HCT116 (cell line): ENCODE results near the gene TFEB. TPM values are rescaled to one million over a fixed set of nuclear protein-coding genes. Genes with fewer than 3 reads are reported as not detected.

ENCODE experiments used
- ATAC-seq: fragments of 200-7000 bp; cut with Tn5 transposase; 2 replicates; pipeline ENCODE4 v1.9.1; 2020; ENCODE audit warnings: mild to moderate bottlenecking, moderate library complexity
- BruUV-seq: library from RNA; stranded (reverse); fragments of 400-500 nt; replicated peaks from 2 replicates; lab custom pipeline; 2021; lab: Mats Ljungman, UMichigan
- CTCF ChIA-PET: fragments of 300-600 bp; sonication (Branson Sonifier 250); formaldehyde crosslinking; loops from one replicate; lab custom pipeline; 2021; ENCODE audit warnings: antibody characterized with exemption; lab: Charles Lee
- POLR2A ChIA-PET: fragments of 300-600, 350-600 bp; sonication (Branson Sonifier 250); formaldehyde crosslinking; loops from one replicate; lab custom pipeline; 2021; ENCODE audit warnings: antibody characterized with exemption; lab: Charles Lee
- RAD21 ChIA-PET, 2 experiments: fragments of 300-600 bp; sonication (Branson Sonifier 250); formaldehyde crosslinking; loops; one replicate each; lab custom pipeline; 2023; ENCODE audit warnings: low total read pairs in 2 of 2; ENCODE audit not compliant: uncharacterized antibody in 2 of 2, unreplicated experiment in 2 of 2, low non-redundant PET in 1 of 2; lab: Charles Lee
- DNase-seq: peaks from one replicate; pipeline ENCODE4 v3.0.0-alpha.2; 2010; ENCODE audit warnings: low read depth, low spot score
- H2AFZ ChIP-seq: fragments of 200-600 bp; shearing (Covaris generic), sonication (generic); 2 replicates; pipeline ENCODE4 v1.6.1; 2017; ENCODE audit warnings: low read depth, mixed run types, mixed read lengths, antibody characterized with exemption, low read length; ENCODE audit not compliant: poor library complexity, severe bottlenecking
- H3K27ac ChIP-seq: 2 replicates; pipeline ENCODE4 v1.5.1; 2012; ENCODE audit warnings: low read depth, low read length
- H3K27me3 ChIP-seq: fragments of 200-600 bp; sonication (generic); 2 replicates; pipeline ENCODE4 v1.6.1; 2016; ENCODE audit warnings: mixed run types, low read length, mixed read lengths; ENCODE audit not compliant: insufficient read depth
- H3K36me3 ChIP-seq, 2 experiments: fragments of 200-500 bp in 1 of 2; fragments of 200-600 bp in 1 of 2; sonication (Bioruptor generic) in 1 of 2; sonication (generic) in 1 of 2; 2 replicates each; pipeline versions ENCODE4 v1.5.1 to v1.6.1; 2014 to 2016; ENCODE audit warnings: low read length in 2 of 2, inconsistent platforms in 1 of 2, mixed read lengths in 1 of 2, mixed run types in 1 of 2; ENCODE audit not compliant: insufficient read depth in 2 of 2, control insufficient read depth in 1 of 2
- H3K4me1 ChIP-seq, 2 experiments: fragments of 200-600 bp in 1 of 2; sonication (generic) in 1 of 2; 2 replicates each; pipeline versions ENCODE4 v1.5.1 to v1.6.1; 2012 to 2017; ENCODE audit warnings: low read length in 2 of 2, inconsistent platforms in 1 of 2, mild to moderate bottlenecking in 1 of 2, mixed read lengths in 1 of 2, mixed run types in 1 of 2, moderate library complexity in 1 of 2; ENCODE audit not compliant: insufficient read depth in 2 of 2, control insufficient read depth in 1 of 2
- H3K4me2 ChIP-seq: fragments of 200-600 bp; sonication (generic); 2 replicates; pipeline ENCODE4 v1.6.1; 2017; ENCODE audit warnings: mixed run types, low read length, mixed read lengths
- H3K4me3 ChIP-seq, 2 experiments: fragments of 200-600 bp in 1 of 2; sonication (generic) in 1 of 2; replicated peaks in 1 of 2; 2 replicates each; pipeline ENCODE4 v1.5.1; 2011 to 2016; ENCODE audit warnings: low read length in 2 of 2, control low read depth in 1 of 2, low read depth in 1 of 2, mild to moderate bottlenecking in 1 of 2, mixed read lengths in 1 of 2, mixed run types in 1 of 2
- H3K79me2 ChIP-seq: fragments of 200-600 bp; sonication (generic); 2 replicates; pipeline ENCODE4 v1.6.1; 2017; ENCODE audit warnings: mild to moderate bottlenecking, mixed run types, low read length, moderate library complexity, mixed read lengths; ENCODE audit not compliant: insufficient read depth
- H3K9ac ChIP-seq: fragments of 200-600 bp; sonication (generic); 2 replicates; pipeline ENCODE4 v1.6.1; 2016; ENCODE audit warnings: low read length, mixed read lengths
- H3K9me2 ChIP-seq: fragments of 200-600 bp; sonication (generic), shearing (Covaris generic); 2 replicates; pipeline ENCODE4 v1.6.1; 2017; ENCODE audit warnings: mixed run types, mild to moderate bottlenecking, moderate library complexity; ENCODE audit not compliant: insufficient read depth
- H3K9me3 ChIP-seq, 2 experiments: fragments of 200-500 bp in 1 of 2; fragments of 200-600 bp in 1 of 2; sonication (Bioruptor generic) in 1 of 2; sonication (generic) in 1 of 2; 2 replicates each; pipeline ENCODE4 v1.6.1; 2014 to 2017; ENCODE audit warnings: low read length in 2 of 2, mixed read lengths in 2 of 2, inconsistent platforms in 1 of 2, low read depth in 1 of 2, mild to moderate bottlenecking in 1 of 2, mixed run types in 1 of 2, moderate library complexity in 1 of 2; ENCODE audit not compliant: control insufficient read depth in 1 of 2, insufficient read depth in 1 of 2
- H4K20me1 ChIP-seq: fragments of 200-600 bp; sonication (generic), shearing (Covaris generic); 2 replicates; pipeline ENCODE4 v1.6.1; 2017; ENCODE audit warnings: mixed run types, mild to moderate bottlenecking, moderate library complexity; ENCODE audit not compliant: insufficient read depth
- CEBPB ChIP-seq: IDR thresholded peaks from 2 replicates; pipeline ENCODE4 v1.6.1; 2012; ENCODE audit warnings: low read depth
- EGR1 ChIP-seq: IDR thresholded peaks from 2 replicates; pipeline ENCODE4 v1.6.1; 2012; ENCODE audit warnings: low read depth
- ELF1 ChIP-seq: IDR thresholded peaks from 2 replicates; pipeline ENCODE4 v1.6.1; 2012; ENCODE audit warnings: low read depth, borderline replicate concordance
- EZH2 ChIP-seq: fragments of 200-600 bp; sonication (generic); IDR thresholded peaks from 2 replicates; pipeline ENCODE4 v1.6.1; 2017; ENCODE audit warnings: antibody characterized with exemption, mixed run types
- JUND ChIP-seq: IDR thresholded peaks from 2 replicates; pipeline ENCODE4 v1.6.1; 2012
- POLR2AphosphoS5 ChIP-seq: IDR thresholded peaks from 2 replicates; pipeline ENCODE4 v1.6.1; 2011; ENCODE audit warnings: mild to moderate bottlenecking, low read depth, low read length, moderate library complexity
- RAD21 ChIP-seq: IDR thresholded peaks from 2 replicates; pipeline ENCODE4 v1.6.1; 2012; ENCODE audit warnings: low read depth, mild to moderate bottlenecking
- SIN3A ChIP-seq: IDR thresholded peaks from 2 replicates; pipeline ENCODE4 v1.6.1; 2012; ENCODE audit warnings: low read depth
- SRF ChIP-seq: IDR thresholded peaks from 2 replicates; pipeline ENCODE4 v1.6.1; 2012; ENCODE audit warnings: low read depth
- intact Hi-C: fragments of 100-400 bp; cut with micrococcal nuclease; formaldehyde crosslinking; loops from 2 replicates; pipeline ENCODE4 v1.10.0; 2022
- total RNA-seq: library from RNA; stranded (reverse); gene quantifications from one replicate; pipeline ENCODE4 v1.2.1, GENCODE V29; 2021; ENCODE audit not compliant: unreplicated experiment

The TFEB gene
- total RNA-seq, 1 experiment from 2014 or later: 4.8 TPM

DNA sequence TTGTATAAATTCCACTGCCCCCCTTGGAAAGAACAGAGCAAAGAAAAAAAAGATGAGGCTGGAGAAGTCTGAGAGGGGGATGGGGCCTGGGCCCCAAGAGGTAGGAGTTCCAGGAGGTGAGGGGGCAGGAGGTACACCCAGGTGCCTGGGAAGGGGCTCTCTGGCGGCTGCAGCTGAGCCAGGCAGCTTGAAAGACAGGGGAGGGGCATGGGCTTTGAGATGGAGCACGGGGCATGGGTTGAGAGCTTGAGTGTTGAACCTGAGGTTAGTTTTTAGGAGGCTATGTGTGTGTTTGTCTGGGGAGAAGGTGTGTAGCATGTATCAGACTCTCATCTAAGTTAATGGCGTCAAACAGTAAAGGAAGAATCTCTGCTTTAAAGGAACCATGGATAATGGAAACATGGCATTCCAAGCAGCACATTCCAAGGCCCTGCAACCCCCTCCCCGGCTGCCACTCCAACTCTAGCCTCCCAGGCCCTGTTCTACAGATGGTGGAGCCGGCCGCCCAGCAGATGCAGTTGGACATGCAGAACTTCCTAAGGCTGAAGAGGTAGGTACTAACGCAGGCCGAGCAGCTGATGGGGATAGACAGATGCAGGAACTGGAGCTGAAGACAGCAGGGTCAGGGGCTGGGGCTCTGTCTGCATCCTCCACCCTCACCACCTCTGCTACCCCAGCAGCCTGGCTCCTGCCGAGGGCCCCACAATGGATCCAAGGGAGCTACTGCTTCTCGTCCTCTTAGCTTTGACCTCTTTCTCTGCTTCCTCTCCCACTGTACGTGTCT lies 55.0 kb downstream of the TFEB start (continued):
- TF ChIP-seq CEBPB: no peak
- TF ChIP-seq, all 23 proteins: peak for 0

DNA sequence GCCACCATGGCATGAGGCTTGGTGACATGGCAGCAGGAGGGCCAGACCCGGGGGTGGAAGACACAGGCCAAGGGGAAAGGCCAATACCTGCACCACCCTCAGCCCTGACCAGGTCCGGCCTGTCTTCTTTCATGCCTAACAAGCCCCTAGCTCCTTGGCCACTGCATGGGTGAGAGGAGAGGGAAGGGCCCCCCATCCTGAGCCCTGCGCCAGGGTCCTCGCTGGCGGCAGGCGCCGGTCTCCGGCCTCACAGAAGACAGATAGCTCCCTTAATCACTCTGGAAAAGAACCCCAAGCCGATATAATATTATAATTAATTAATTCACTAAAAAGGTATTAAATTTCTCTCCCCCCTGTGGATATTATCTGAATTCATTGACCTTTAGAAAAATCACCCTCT lies 55.7 kb downstream of the TFEB start:
- H4K20me1 ChIP-seq: no peaks in the 10 kb centered on the region
- ChIA-PET POLR2A (interaction anchor here (1.2 kb wide), 1 partner anchor 77 kb away, joined by 3 read pairs; no protein-coding TSS in a partner anchor), CTCF (interaction anchor here (1.2 to 4.6 kb wide), 3 partner anchors 10 to 312 kb away, joined by 3 to 55 read pairs (median 11); no protein-coding TSS in a partner anchor), RAD21 (no interaction called here)
- no peak for ATAC-seq
- TF ChIP-seq ELF1 (no peak), CEBPB (no peak), POLR2AphosphoS5 (no peak), RAD21 (no peak), EGR1 (no peak)
- no peaks in the 10 kb centered on the region for H3K27me3 ChIP-seq
- BruUV-seq: no TSS peak
- H3K9ac ChIP-seq: no peak overlapping the region
- H3K9me3 ChIP-seq: no peaks in the 10 kb centered on the region
- H3K4me1 ChIP-seq: peaks cover 4 to 13% of the 10 kb centered on the region in 2 experiments; a peak in 3 of 4 replicates
- no peaks in the 10 kb centered on the region for H3K9me2 ChIP-seq
- no peaks in the 10 kb centered on the region for H3K79me2 ChIP-seq
- no peaks in the 10 kb centered on the region for H3K36me3 ChIP-seq
- no peak overlapping the region for H3K4me3 ChIP-seq
- no peak overlapping the region for H3K4me2 ChIP-seq
- H2AFZ ChIP-seq: no peak overlapping the region
- no peak for DNase-seq
- intact Hi-C loops: no loop called here
- H3K27ac ChIP-seq: no peak overlapping the region

DNA sequence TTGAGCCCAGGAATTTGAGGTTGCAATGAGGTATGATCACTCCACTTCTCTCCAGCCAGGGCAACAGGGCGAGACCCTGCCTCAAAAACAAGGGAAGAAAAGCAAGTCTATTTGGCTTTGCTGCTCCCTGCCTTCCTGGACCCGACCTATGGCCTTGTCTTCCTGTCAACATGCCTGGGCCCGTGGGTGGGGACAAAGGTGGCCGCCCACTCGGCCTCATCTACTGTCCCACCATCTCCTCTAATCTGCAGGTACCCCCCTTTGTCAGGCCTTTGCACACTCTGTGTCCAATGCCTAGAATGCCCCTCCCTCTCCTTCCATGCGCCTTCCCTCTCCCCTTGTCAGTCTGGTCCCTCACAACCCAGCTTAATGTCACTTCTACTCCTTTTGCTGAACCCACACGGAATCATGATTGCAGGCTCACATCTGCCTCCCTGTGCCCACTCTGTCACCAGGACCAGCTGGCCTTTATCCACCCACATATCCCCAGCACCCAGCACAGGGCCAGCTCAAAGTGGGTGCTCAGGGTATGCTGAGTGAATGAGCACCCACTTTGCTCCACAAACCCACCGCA lies 56.8 kb downstream of the TFEB start:
- Histone ChIP-seq H3K27me3 (no peaks in the 10 kb centered on the region), H3K36me3 (no peaks in the 10 kb centered on the region), H2AFZ (no peak overlapping the region), H3K79me2 (no peaks in the 10 kb centered on the region), H3K9me2 (no peaks in the 10 kb centered on the region), H3K4me3 (no peak overlapping the region), H3K4me2 (no peak overlapping the region), H3K4me1 (peaks cover 4 to 10% of the 10 kb centered on the region in 2 experiments; a peak in 3 of 4 replicates), H4K20me1 (no peaks in the 10 kb centered on the region), H3K27ac (no peak overlapping the region), H3K9me3 (no peaks in the 10 kb centered on the region), H3K9ac (no peak overlapping the region)
- ChIA-PET POLR2A (interaction anchor here (1.2 kb wide), 1 partner anchor 76 kb away, joined by 3 read pairs; no protein-coding TSS in a partner anchor), CTCF (interaction anchor here (2.4 to 4.6 kb wide), 2 partner anchors 76 to 311 kb away, joined by 11 to 55 read pairs; no protein-coding TSS in a partner anchor), RAD21 (no interaction called here)
- intact Hi-C loops: no loop called here
- TF ChIP-seq RAD21 (no peak), JUND (no peak), EZH2 (no peak), SRF (no peak), SIN3A (no peak), POLR2AphosphoS5 (no peak)
- no TSS peak for BruUV-seq
- DNase-seq (no peak), ATAC-seq (no peak)
